HAP-1 (cell line): ENCODE data around the gene PPP1CA.

Experiments
- DNase-seq, 2 experiments: peaks; one replicate each; pipeline ENCODE4 v3.0.0-alpha.2; 2016 to 2020; ENCODE audit warnings: low spot score in 2 of 2
- H3K27me3 ChIP-seq: fragments of 250-450 bp; sonication (Bioruptor Pico); 2 replicates; pipeline ENCODE4 v1.5.1; 2020; ENCODE audit warnings: low read depth, mild to moderate bottlenecking, moderate library complexity
- H3K36me3 ChIP-seq: fragments of 250-450 bp; sonication (Bioruptor Pico); replicated peaks from 2 replicates; pipeline ENCODE4 v1.5.1; 2020; ENCODE audit warnings: mild to moderate bottlenecking
- H3K4me1 ChIP-seq: fragments of 250-450 bp; sonication (Bioruptor Pico); 2 replicates; pipeline ENCODE4 v1.5.1; 2020; ENCODE audit warnings: mild to moderate bottlenecking
- H3K4me3 ChIP-seq: fragments of 250-450 bp; sonication (Bioruptor Pico); 2 replicates; pipeline ENCODE4 v1.5.1; 2020; ENCODE audit warnings: mild to moderate bottlenecking, moderate library complexity
- H3K9me3 ChIP-seq: fragments of 250-450 bp; sonication (Bioruptor Pico); 2 replicates; pipeline ENCODE4 v1.5.1; 2020; ENCODE audit warnings: mild to moderate bottlenecking, moderate library complexity
- in situ Hi-C: fragments of 300-500 bp; cut with MboI; formaldehyde crosslinking; loops from 3 replicates; pipeline ENCODE4 v1.14.3; 2020; ENCODE audit warnings: low sequenced_read_pairs, inconsistent platforms, mixed read lengths

Gene PPP1CA

GRCh38 chr11:67384851-67385366, 16.7 kb downstream of the PPP1CA start:
- peaks cover 6% of the 10 kb centered on the region for H3K27me3 ChIP-seq
- H3K4me3 ChIP-seq: no peak overlapping the region
- no peak for DNase-seq
- H3K36me3 ChIP-seq: no peaks in the 10 kb centered on the region
- in situ Hi-C loops: loop anchor here (5.0 kb wide), 1 partner anchor 123 kb away; no protein-coding TSS in a partner anchor
- H3K4me1 ChIP-seq: no peaks in the 10 kb centered on the region
- H3K9me3 ChIP-seq: no peaks in the 10 kb centered on the region

DNA sequence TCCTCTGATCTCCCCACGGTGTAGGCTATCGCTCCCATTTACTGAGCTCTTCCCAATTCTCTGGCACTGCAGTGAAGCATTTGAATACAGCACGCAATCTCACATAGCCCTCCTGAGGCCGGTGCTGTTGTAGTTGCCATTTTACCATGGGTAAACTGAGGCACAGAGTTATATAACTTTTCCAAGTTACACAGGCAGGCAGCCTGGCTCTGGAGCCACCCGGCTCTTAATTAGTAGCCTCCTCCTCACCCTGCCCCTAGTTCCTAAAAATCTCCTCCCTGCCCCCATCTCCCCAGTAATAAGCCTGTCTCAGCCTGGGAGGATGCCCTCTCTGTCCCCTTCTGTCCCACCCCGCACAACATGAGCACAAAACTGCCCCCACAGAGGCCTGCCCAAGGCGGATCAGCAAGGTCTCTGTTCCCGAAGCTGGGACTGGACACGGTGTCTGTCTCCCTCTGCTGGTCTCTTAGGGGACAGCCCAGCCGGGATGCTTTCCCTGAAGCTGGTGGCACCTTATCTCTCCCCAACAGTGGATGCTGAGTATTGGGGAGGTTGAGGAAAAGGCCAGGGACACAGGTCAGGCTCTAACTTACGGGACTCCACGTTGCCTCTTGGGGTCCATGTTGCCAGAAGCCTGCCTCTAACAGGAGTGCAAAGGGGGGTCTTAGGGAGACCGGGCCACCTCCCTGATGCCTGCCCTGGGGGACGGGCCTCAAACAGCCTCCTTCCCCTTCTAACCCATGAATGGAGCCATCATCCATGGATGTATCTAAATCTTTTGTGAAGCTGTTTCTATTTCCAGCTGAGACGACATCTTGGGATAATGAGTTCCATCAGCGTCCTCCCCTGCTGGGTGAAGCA, 19.2 kb downstream of the PPP1CA start:
- Histone ChIP-seq H3K4me3 (no peak overlapping the region), H3K27me3 (peaks cover 6% of the 10 kb centered on the region), H3K4me1 (no peaks in the 10 kb centered on the region), H3K36me3 (no peaks in the 10 kb centered on the region), H3K9me3 (no peaks in the 10 kb centered on the region)
- in situ Hi-C loops: loop anchor here (5.0 kb wide), 1 partner anchor 120 kb away; no protein-coding TSS in a partner anchor
- DNase-seq: peak; percentile 60 to 86

GRCh38 chr11:67381244-67381972, 20.2 kb downstream of the PPP1CA start:
- H3K4me3 ChIP-seq: no peak overlapping the region
- no peak for DNase-seq

DNA sequence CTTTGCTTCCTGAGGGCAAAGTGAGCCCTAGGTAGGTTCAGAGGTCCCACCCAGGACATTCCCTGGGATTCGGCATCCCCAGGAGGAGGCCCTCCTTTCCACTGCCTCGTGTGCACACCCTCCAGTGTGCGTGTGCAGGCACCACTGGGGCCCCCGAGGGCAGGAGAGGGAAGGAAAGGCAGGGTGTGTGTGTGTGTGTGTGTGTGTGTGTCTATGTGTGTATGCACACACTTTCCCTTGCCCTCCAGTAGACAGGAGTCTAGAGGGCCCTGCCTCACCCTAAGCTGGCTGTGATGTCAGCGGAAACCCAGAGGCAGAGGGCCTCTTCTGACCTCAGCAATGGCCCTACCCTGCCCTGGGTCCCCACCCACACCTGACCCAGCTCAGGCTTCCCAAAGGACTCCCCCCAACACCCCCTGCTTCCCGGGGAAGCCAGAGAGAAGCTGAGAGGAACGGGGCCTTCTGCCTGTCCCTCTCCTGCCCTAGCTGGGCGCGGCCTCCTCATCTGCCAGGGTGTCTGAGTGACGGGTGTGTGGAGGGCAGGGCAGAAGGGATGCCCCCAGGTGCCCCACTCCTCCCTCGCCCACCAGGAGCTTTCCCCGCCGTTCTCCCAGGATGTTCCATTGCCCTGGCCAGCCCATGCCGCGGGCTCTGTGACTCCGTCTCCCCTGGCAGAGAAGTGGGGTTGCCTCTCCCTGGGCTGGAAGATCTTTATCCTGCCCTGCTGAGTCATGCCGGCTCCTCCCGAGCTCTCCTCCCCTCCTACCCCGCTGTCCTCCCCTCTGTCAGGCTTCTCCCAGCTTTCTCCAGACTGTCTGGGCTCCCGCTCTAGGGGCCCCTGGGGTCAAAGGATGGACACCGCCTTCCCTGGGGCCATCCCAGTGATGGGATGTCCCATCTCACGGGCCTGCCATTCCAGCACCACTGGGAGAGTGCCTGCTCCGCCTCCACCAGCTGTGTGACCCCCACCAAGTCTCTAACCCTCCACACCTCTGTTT, 22.3 kb downstream of the PPP1CA start:
- H3K4me1 ChIP-seq: peaks cover 2% of the 10 kb centered on the region
- H3K4me3 ChIP-seq: no peak overlapping the region
- H3K9me3 ChIP-seq: no peaks in the 10 kb centered on the region
- in situ Hi-C loops: loop anchor here (5.0 kb wide), 1 partner anchor 117 kb away; no protein-coding TSS in a partner anchor
- no peaks in the 10 kb centered on the region for H3K36me3 ChIP-seq
- peaks cover 3% of the 10 kb centered on the region; the same call in 1 of the 2 replicates for H3K27me3 ChIP-seq
- no peak for DNase-seq

More at GRCh38 chr11:67381244-67381972, 20.2 kb downstream of the PPP1CA start:
- Histone ChIP-seq H3K4me1 (no peaks in the 10 kb centered on the region), H3K9me3 (no peaks in the 10 kb centered on the region), H3K27me3 (peaks cover 7% of the 10 kb centered on the region), H3K36me3 (no peaks in the 10 kb centered on the region)
- in situ Hi-C loops: loop anchor here (5.0 kb wide), 1 partner anchor 119 kb away; no protein-coding TSS in a partner anchor

DNA sequence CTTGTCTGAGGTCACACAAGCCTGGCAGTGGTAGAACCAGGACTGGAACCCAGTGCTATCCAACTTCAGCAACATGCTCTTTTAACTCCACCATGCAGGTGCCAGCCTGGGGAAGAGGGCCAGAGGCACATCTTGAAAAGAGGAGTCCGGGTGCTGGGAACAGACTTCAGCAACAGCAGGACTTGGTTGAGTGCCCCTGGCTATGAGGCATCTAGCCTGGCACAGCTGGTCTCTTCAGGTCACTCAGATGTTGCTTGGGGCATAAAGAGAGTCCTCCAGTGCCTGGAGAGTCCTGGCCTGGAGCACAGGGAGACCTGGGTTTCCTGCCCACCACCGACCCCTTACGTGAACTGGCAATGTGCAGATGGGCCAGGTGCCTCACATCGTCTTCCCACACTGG, 23.1 kb downstream of the PPP1CA start:
- in situ Hi-C loops: no loop called here
- no peak for DNase-seq
- no peak overlapping the region for H3K4me3 ChIP-seq
- H3K27me3 ChIP-seq: peaks cover 3% of the 10 kb centered on the region; the same call in 1 of the 2 replicates
- H3K4me1 ChIP-seq: peaks cover 8% of the 10 kb centered on the region
- no peaks in the 10 kb centered on the region for H3K36me3 ChIP-seq
- no peaks in the 10 kb centered on the region for H3K9me3 ChIP-seq

GRCh38 chr11:67376873-67377808, 24.5 kb downstream of the PPP1CA start:
- H3K4me3 ChIP-seq: no peak overlapping the region
- no peaks in the 10 kb centered on the region for H3K36me3 ChIP-seq
- in situ Hi-C loops: no loop called here
- H3K9me3 ChIP-seq: no peaks in the 10 kb centered on the region
- no peak for DNase-seq
- H3K27me3 ChIP-seq: peaks cover 3% of the 10 kb centered on the region; the same call in 1 of the 2 replicates
- peaks cover 8% of the 10 kb centered on the region for H3K4me1 ChIP-seq

GRCh38 chr11:67376063-67376820, 25.4 kb downstream of the PPP1CA start:
- H3K4me1 ChIP-seq: peaks cover 8% of the 10 kb centered on the region
- DNase-seq: no peak

DNA sequence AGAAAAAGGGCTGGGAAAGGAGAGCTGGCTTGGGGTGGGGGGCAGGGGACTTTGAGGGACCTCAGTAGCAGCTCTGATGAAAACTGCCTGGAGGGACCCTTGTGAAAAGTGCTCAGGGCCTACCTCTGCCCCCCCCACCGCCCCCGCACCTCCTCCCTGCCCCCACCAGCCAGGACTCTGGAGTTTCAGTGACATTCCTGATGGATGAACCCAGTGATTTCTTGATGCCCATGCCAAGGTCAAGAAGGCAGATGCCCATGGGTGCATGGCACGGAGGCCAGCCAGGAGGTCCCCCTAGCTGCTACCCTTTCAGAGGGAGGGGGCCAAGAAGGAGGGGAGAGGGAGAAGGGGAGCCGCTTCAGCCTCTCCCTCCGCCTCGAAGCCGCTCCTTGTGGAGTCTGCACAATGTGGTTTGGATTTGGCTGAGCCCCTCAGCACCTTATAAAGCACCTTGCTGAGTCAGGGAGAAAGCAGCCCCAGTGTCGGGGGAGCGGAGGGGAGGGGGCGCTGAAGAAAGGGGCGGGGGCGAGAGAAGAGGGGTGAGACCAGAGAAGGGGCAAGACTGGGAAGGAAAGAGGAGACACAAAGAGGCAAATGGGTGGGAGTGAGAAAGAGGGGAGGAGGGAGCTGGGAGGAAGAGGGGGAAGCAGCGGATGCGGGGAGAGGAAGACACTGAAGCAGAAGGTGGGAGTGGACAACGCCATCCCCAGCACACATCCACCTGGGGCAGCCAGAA, 26.2 kb downstream of the PPP1CA start:
- in situ Hi-C loops: no loop called here
- DNase-seq: no peak
- H3K9me3 ChIP-seq: no peaks in the 10 kb centered on the region
- peaks cover 8% of the 10 kb centered on the region for H3K4me1 ChIP-seq
- H3K27me3 ChIP-seq: peaks cover 3% of the 10 kb centered on the region; the same call in 1 of the 2 replicates
- H3K4me3 ChIP-seq: no peak overlapping the region
- no peaks in the 10 kb centered on the region for H3K36me3 ChIP-seq

More at GRCh38 chr11:67376063-67376820, 25.4 kb downstream of the PPP1CA start:
- H3K9me3 ChIP-seq: no peaks in the 10 kb centered on the region
- no peak overlapping the region for H3K4me3 ChIP-seq
- H3K36me3 ChIP-seq: no peaks in the 10 kb centered on the region
- in situ Hi-C loops: no loop called here
- peaks cover 3% of the 10 kb centered on the region; the same call in 1 of the 2 replicates for H3K27me3 ChIP-seq

GRCh38 chr11:67374571-67375281, 26.9 kb downstream of the PPP1CA start:
- DNase-seq: no peak
- in situ Hi-C loops: no loop called here
- H3K9me3 ChIP-seq: no peaks in the 10 kb centered on the region
- peaks cover 8% of the 10 kb centered on the region for H3K4me1 ChIP-seq
- H3K27me3 ChIP-seq: peaks cover 3% of the 10 kb centered on the region; the same call in 1 of the 2 replicates
- H3K4me3 ChIP-seq: no peak overlapping the region
- no peaks in the 10 kb centered on the region for H3K36me3 ChIP-seq

DNA sequence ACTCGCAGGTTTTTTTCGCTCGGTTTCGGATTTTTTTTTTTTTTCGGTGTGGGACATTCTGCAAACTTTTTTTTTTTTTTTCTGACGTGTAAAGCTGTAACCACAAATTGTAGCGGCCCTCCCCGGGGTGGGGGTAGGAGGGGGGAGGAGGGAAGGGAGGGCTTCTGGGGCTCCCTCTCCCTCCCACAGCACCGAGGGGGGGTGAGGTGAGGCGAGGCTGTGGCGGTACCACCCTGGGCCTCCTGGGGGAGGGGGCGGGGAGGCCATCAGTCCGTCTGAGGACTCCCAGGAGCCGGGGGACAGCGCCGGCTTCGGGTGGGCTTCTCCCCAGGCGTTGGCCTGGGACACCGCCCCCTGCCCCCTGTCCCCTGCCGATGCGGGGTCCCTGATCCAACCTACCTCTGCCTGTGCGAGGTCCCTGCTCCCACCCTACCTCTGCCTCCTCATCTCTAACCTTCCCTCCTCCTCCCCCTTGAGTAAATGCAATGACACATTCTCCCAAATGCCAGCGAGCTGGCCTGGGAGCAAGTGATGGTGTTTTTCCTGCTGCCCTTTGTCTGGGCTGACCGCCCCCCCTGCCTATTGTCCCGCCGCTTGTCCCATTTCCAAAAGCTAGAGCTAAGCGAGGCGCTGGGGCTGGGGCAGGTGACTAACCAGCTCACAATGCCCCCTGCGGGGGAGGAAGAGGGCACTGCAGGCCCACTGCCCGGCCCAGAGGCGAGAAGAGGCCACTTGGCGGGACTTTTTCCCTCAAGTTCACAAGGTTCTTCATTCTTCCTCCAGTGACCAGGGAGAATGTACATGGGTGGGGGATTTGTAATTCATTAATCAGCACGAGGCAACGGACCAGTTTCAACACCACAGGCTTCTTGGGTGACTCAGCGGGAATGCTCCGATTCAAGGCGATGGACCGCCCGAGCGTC, 27.7 kb downstream of the PPP1CA start:
- peak overlapping the region; percentile 41 for H3K4me3 ChIP-seq
- in situ Hi-C loops: no loop called here
- peak; percentile 65 to 86 for DNase-seq
- peaks cover 8% of the 10 kb centered on the region for H3K4me1 ChIP-seq
- peaks cover 3% of the 10 kb centered on the region; the same call in 1 of the 2 replicates for H3K27me3 ChIP-seq
- H3K36me3 ChIP-seq: no peaks in the 10 kb centered on the region
- no peaks in the 10 kb centered on the region for H3K9me3 ChIP-seq
